Parathyroid adenoma (tissue), 2 donors: ENCODE data around the gene CYP2A13.

ENCODE experiments used
- H2AFZ ChIP-seq: fragments of 300-600 bp; sonication (generic); one replicate; pipeline ENCODE4 v1.7.0; 2017; ENCODE audit warnings: antibody characterized with exemption, mild to moderate bottlenecking
- H3K27ac ChIP-seq: fragments of 300-600 bp; sonication (generic); one replicate; pipeline ENCODE4 v1.7.0; 2017
- H3K27me3 ChIP-seq: fragments of 300-600 bp; sonication (generic); one replicate; pipeline ENCODE4 v1.7.0; 2017; ENCODE audit warnings: low read length; ENCODE audit not compliant: control insufficient read depth, insufficient read depth
- H3K36me3 ChIP-seq: fragments of 300-600 bp; sonication (generic); one replicate; pipeline ENCODE4 v1.7.0; 2017; ENCODE audit warnings: low read length; ENCODE audit not compliant: control insufficient read depth, insufficient read depth
- H3K4me1 ChIP-seq: fragments of 300-600 bp; sonication (generic); one replicate; pipeline ENCODE4 v1.7.0; 2017; ENCODE audit warnings: control low read depth
- H3K4me2 ChIP-seq: fragments of 300-600 bp; sonication (generic); one replicate; pipeline ENCODE4 v1.7.0; 2017; ENCODE audit warnings: low read length
- H3K4me3 ChIP-seq: fragments of 300-600 bp; sonication (generic); one replicate; pipeline ENCODE4 v1.7.0; 2017; ENCODE audit warnings: low read depth, low read length
- H3K79me2 ChIP-seq: fragments of 300-600 bp; sonication (generic); one replicate; pipeline ENCODE4 v1.7.0; 2017; ENCODE audit warnings: control low read depth
- H3K9ac ChIP-seq: fragments of 300-600 bp; sonication (generic); one replicate; pipeline ENCODE4 v1.7.0; 2017; ENCODE audit warnings: mild to moderate bottlenecking
- H3K9me3 ChIP-seq: fragments of 300-600 bp; sonication (generic); one replicate; pipeline ENCODE4 v1.7.0; 2017; ENCODE audit warnings: low read length; ENCODE audit not compliant: control insufficient read depth
- TF ChIP-seq, protein P1 (sequence below): fragments of 300-600 bp; sonication (generic); IDR thresholded peaks from one replicate; pipeline ENCODE4 v1.7.0; 2017; ENCODE audit warnings: antibody characterized with exemption, mild to moderate bottlenecking
- donor health status: primary hyperparathyroidism.

The CYP2A13 gene

DNA sequence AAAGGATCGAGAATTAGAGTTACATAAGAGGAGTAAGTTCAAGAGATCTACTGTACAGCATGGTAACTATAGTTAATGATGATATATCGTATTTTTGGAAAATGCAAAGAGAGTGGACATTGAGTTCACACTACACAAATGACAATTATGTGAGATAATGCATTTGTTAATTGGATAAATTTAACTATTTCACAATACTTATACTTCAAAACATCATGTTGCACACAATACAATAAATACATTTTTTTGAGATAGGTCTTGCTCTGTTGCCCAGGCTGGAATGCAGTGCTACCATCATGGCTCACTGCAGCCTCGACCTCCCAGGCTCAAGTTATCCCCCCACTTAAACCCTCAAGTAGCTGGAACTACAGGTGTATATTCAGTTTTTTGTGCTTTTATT lies 17.9 kb downstream of the CYP2A13 start:
- no peaks in the 10 kb centered on the region for H3K4me1 ChIP-seq
- no peak overlapping the region for H3K4me2 ChIP-seq
- no peak overlapping the region for H3K9ac ChIP-seq
- TF ChIP-seq, protein P1, sequence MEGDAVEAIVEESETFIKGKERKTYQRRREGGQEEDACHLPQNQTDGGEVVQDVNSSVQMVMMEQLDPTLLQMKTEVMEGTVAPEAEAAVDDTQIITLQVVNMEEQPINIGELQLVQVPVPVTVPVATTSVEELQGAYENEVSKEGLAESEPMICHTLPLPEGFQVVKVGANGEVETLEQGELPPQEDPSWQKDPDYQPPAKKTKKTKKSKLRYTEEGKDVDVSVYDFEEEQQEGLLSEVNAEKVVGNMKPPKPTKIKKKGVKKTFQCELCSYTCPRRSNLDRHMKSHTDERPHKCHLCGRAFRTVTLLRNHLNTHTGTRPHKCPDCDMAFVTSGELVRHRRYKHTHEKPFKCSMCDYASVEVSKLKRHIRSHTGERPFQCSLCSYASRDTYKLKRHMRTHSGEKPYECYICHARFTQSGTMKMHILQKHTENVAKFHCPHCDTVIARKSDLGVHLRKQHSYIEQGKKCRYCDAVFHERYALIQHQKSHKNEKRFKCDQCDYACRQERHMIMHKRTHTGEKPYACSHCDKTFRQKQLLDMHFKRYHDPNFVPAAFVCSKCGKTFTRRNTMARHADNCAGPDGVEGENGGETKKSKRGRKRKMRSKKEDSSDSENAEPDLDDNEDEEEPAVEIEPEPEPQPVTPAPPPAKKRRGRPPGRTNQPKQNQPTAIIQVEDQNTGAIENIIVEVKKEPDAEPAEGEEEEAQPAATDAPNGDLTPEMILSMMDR, result no peak
- no peak overlapping the region for H3K27ac ChIP-seq
- no peaks in the 10 kb centered on the region for H3K27me3 ChIP-seq
- no peak overlapping the region for H3K4me3 ChIP-seq
- no peaks in the 10 kb centered on the region for H3K79me2 ChIP-seq
- H2AFZ ChIP-seq, result no peak overlapping the region
- H3K36me3 ChIP-seq, result no peaks in the 10 kb centered on the region
- H3K9me3 ChIP-seq, result no peaks in the 10 kb centered on the region

GRCh38 chr19:41111296-41111695 lies 23.0 kb downstream of the CYP2A13 start:
- no peaks in the 10 kb centered on the region for H3K36me3 ChIP-seq
- TF ChIP-seq, protein P1, result no peak
- H2AFZ ChIP-seq, result no peak overlapping the region
- no peaks in the 10 kb centered on the region for H3K4me1 ChIP-seq
- H3K27me3 ChIP-seq, result no peaks in the 10 kb centered on the region
- H3K9ac ChIP-seq, result no peak overlapping the region
- H3K27ac ChIP-seq, result no peak overlapping the region
- H3K4me2 ChIP-seq, result no peak overlapping the region
- H3K79me2 ChIP-seq, result no peaks in the 10 kb centered on the region
- no peaks in the 10 kb centered on the region for H3K9me3 ChIP-seq
- H3K4me3 ChIP-seq, result no peak overlapping the region

DNA sequence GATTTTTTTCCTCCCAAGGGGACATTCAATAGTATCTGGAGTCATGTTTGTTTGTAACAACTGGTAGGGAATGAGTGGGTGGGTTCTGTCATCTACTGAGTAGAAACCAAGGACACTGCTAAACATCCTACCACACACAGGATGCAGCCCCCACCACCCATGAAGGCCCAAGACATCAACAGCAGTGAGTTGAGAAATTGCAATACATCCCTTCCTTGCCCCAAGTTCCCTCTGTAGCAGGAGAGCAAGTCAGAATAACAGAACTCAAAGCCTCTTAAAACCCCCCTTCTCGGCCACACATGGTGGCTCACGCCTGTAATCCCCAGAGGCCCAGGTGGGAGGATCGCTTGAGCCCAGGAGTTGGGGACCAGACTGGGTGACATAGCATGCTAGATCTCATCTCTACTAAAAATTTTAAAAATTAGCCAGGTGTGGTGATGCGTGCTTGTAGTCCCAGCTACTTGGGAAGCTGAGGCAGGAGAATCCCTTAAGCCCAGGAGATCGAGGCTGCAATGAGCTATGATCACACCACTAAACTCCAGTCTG lies 23.6 kb downstream of the CYP2A13 start:
- Histone ChIP-seq H3K36me3 (no peaks in the 10 kb centered on the region), H3K4me2 (no peak overlapping the region), H3K4me3 (no peak overlapping the region), H3K9ac (no peak overlapping the region), H3K79me2 (no peaks in the 10 kb centered on the region), H3K9me3 (no peaks in the 10 kb centered on the region), H3K4me1 (no peaks in the 10 kb centered on the region), H3K27me3 (no peaks in the 10 kb centered on the region), H3K27ac (no peak overlapping the region), H2AFZ (no peak overlapping the region)
- TF ChIP-seq, protein P1, result no peak

- Histone ChIP-seq H3K9me3 (no peaks in the 10 kb centered on the region), H3K79me2 (no peaks in the 10 kb centered on the region), H3K27me3 (no peaks in the 10 kb centered on the region), H3K9ac (no peak overlapping the region), H3K36me3 (no peaks in the 10 kb centered on the region), H3K4me2 (no peak overlapping the region), H3K27ac (no peak overlapping the region), H2AFZ (no peak overlapping the region), H3K4me3 (no peak overlapping the region), H3K4me1 (no peaks in the 10 kb centered on the region)
- TF ChIP-seq, protein P1, result no peak
These were observed 24.6 kb downstream of the CYP2A13 start for GRCh38 chr19:41112728-41113290.

DNA sequence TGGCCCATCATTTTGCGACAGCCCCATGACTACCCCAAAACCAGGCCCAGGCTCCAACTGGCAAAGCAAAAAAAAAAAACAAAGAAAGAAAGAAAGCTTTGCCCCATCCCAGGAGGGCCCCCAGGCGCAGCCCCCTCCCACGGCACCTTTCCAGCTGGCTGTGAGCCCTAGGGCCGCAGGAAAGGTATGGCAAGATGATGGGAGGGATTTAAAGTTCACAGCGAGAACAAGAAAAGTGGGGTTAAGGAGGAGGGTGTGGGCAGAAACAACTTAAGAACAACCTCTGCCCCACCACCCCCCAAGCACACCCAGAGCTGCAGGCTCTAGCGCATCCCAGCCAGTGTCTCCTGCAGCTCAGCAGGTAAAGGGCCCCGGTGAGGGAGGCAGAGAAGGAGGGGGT lies 25.9 kb downstream of the CYP2A13 start, which contains the start of gene CYP2F1:
TSS of gene CYP2F1 (plus strand) at position 301 of the 400 bp plus-strand sequence. CDS start 1,757 bp downstream, outside the sequence.
- Histone ChIP-seq H3K4me2 (no peak within 1 kb of the TSS), H3K4me1 (no peaks in the 10 kb centered on the region), H3K36me3 (no peaks in the 10 kb centered on the region)

More for the DNA sequence above, 25.9 kb downstream of the CYP2A13 start, which contains the start of gene CYP2F1:
- Histone ChIP-seq H3K79me2 (no peaks in the 10 kb centered on the region), H3K9ac (no peak within 1 kb of the TSS), H3K9me3 (no peaks in the 10 kb centered on the region), H2AFZ (no peak within 1 kb of the TSS), H3K27me3 (no peaks in the 10 kb centered on the region), H3K4me3 (no peak within 1 kb of the TSS), H3K27ac (no peak within 1 kb of the TSS)
- TF ChIP-seq, protein P1, result no peak
